Hindlimb muscle (tissue), 1 donor: ENCODE measurements around the gene AQP2. TPM values are rescaled to one million over a fixed set of nuclear protein-coding genes. Genes with fewer than 3 reads are reported as not detected.
A peak's percentile ranks its signal among the peaks of the same experiment; 100 is the strongest.

Experiments used
- DNase-seq: peaks from one replicate; pipeline ENCODE4 v3.0.0-alpha.2; 2013
- polyA plus RNA-seq: library from polyadenylated mRNA; unstranded; fragments of 120-200 nt; gene quantifications from one replicate; pipeline ENCODE4 v1.2.1, GENCODE V29; 2013; ENCODE audit not compliant: insufficient read length

AQP2 gene
- polyA plus RNA-seq, 1 donor: not detected

DNA sequence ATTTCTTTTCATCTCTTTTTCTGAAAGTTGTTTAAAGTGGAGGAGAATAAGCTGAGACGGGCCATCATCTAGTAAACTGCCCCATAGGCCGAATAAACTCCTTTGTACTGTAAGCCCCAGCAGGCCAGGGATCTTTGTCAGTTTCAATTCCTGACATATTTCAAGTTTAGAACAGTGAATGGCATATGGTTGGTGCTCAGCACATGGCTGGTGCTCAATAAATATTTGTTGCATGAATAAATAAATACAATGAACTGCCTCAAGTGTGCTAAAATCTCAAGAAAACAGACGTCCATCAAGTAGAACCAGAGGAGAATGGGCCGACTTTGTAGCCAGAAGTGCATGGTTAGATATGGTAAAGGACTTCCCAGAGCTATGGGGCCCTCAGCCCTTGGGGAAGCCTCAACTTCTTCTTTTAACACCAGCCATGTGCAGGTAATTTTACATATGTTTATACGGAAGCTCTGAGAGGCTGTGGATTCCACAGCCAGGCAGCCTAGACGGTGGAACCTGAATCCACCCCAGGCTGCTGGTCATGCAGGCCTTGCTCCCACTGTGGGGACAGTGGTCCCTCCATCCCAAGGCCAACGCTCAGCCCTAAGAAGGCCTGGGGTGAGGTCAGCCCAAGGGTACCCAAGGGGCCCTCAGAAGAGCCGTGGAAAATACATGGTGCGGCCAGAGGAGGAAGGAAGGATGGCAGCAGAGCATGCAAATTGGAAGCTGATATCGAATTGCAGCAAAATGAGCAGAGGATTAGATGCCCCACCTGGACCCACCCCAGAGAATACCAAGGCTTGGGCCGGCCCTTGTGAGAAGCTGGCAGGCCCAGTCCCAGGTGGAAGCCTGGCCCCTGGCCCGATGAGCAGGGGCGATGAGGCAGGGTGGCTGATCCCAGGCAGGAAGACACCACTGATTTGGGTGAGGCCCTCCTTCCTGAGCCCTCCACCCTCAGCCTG is 8.7 kb upstream of the AQP2 start:
- no peak for DNase-seq

DNA sequence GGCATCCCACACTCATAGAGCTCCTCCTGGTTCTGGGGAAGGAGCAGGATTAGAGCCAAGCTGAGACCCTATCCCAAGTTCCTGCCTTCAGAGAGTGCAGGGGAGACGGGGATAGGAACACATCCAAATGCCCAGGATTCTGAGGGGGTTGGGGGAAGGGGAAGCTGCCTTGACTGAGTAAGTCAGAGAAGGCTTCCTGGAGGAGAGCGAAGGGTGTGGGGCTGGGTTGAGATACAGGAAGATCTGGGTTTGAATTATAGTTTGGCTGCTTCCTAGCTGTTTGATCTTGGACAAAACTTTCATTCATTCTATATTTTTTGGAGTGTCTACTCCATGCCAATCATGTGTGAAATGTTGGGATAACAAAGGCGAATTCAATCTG is 8.0 kb upstream of the AQP2 start:
- no peak for DNase-seq

DNA sequence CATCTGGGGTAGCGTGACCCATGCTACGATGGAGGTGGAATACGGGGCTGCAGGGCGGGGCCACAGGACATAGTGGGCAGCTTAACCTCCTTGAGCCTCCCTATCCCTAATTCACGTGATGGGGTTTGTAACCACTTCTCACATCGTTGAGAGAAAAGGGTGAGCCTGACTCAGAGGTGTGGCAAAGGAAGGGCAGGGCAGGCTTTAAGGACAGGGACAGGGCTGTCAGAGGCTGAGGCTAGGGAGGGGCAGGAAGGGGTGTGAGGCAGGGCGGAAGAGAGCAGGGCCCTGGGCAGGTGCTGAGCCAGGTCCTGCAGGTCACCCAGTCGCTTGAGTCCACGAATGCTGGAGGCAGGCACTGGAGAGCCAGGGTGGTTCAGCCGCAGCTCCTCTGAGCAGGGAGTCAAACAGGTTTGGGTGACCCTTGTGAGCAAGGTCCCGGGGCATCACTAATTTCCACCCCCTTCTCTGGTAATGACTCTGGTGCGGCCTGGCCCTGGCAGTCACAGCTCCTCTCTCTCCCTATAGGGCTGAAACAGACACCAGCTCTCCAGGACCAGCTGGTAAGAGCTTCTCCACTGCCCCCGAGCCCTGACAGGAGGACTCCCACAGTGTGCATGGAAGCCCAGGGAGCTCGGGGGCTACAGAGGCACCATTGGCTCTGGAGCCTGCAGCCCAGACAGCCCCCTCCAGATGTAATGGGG is 7.5 kb upstream of the AQP2 start:
- no peak for DNase-seq

DNA sequence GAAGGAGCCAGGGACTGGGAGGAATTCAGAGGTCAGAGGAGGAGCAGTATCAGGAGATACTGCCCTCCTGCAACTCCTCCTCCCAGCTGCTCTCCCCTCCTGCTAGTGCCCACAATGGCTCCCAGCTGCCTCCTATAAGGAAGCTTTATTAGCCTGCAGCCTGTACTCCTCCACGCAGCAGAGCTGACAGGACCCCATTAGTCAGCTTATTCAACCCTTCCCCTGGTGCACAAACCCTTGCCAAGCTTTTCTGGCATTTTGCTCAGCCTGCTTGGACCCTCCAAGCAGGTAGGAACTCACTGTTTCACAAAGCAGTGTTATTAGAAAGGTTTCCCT is 6.9 kb upstream of the AQP2 start:
- no peak for DNase-seq

DNA sequence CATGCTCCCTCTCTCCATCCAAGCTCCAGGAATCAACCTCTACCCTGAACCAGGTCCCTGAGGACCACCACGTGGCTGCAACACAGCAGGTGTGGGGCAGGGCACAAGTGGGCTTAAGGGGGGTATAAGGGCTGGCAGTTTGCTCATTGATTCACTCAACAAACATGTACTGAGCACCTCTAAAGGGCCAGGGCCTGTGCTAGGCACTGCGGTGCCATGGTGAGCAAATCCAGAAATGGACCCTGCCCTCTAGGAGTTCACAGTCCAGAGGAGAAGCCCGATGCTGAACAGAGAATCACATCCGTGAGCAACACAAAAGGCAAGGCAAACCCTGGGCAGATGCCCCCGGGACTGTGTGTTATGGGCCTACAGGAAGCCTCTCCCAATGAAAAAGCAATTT is 6.5 kb upstream of the AQP2 start:
- no peak for DNase-seq

DNA sequence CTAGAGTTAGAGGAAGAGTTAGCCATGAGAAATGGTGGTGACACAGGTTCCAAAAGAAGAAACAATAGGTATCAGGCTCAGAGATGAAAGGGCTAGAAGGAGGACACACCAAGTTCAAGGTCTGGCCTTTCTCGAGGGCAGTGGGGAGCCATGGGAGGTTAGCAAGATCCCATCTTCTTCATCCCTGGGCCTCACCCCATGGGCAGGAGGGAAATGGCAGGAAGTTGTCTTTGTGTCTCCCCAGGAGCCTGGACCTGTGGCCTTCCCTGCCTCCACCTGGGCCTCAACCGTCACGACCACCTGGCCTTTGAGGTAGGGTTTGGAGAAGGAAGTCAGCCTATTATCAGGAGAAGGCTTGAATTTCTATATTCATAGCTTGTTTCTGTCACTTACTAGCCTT is 5.8 kb upstream of the AQP2 start:
- no peak for DNase-seq

DNA sequence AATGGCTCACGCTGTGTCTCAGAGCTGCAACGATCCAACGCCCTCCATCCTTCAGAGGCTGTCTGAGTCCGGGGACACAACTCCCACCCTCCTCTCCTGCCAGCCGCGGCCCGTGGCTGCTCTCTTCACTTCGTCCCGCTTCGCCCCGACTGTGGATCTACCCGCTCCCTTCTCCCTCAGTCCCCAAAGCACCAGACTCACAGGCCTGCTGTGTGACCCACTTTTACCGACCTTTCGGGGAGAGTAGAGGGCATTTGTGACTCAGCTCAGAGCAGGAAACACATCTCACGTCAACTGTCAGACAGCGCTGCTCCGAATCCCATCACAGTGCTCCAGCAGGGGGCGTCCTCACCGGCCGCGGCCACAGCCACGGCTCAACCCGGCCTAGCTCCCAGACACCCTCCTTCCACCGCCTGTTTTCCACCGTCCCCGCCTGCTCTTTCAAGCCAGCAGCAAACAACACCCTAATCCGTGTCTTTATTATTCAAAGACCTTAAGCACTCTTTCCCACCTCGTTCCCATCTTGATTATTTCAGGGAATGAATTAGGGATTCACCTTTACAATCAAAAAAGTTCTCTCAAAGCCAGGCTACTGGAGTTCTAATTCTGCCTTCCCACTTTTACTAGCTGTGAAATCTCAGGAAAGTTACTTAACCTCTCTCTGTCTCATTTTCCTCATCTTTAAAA is 5.0 kb upstream of the AQP2 start:
- DNase-seq: peak; percentile 81

DNA sequence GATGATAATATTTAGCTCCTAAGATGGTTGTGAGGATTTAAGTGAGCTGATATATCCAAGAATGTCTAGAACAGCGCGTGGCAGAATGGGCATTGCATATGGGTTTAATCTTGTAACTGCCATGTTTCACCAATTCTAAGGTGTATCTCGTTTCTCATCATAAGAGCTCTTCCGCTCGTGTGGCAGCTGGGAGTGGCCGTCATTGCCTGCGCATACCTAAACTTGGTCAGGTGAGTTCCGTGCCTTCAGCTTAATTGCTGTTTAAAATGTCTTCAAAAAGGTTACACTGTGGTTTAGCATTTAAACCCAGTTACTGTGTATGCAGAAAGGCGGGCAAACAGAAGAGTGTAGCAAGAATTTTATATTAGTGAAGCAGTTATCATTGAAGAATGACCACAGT is 4.5 kb upstream of the AQP2 start:
- no peak for DNase-seq

DNA sequence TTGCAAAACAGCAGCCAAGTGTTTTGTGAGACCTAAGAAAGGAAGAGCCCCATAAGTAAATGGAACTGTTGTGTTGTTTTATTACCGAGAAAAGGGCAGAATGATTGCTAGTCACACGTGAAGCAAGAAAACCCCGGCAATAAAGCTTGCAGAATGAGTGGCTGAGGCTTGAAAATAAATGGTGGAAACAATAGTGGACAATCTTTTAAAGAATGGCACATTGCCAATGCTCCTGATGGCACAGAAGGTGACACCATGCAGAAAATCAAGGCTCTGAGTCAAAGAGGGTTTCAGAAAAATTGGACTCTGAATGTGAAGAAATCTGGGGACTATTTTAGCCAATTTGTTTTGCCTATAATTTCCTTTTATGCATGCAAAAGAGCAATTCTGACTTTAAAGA is 4.0 kb upstream of the AQP2 start:
- DNase-seq: no peak

DNA sequence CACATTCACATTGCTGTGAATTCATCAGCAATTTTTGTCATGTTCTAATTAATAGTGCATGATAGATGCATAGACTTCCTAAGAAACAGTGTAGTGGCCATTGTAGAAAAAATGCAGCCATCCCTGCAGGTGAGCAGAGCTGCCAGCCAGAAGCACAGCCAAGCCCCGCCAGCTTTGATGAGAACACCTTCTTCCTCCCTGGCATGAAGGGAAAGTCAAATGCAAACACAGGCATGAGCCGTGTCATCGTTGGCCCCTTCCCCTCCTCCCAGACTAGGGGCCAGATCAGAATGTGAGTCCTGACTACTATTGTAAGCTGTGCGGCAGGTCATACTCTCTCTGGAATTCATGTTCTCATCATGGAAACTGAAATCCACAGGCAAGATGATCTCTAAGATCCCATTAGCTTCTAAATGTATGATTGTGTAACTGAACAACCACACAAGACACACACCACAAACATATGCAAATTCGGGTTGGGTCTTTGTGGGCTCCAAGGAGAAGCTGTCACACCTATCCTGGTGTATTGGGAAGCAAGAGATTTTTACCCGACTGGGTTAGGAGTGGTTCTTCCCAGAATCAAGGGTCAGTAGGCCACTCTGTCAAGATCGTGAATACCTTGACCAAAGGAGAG is 2.8 kb upstream of the AQP2 start:
- DNase-seq: no peak

DNA sequence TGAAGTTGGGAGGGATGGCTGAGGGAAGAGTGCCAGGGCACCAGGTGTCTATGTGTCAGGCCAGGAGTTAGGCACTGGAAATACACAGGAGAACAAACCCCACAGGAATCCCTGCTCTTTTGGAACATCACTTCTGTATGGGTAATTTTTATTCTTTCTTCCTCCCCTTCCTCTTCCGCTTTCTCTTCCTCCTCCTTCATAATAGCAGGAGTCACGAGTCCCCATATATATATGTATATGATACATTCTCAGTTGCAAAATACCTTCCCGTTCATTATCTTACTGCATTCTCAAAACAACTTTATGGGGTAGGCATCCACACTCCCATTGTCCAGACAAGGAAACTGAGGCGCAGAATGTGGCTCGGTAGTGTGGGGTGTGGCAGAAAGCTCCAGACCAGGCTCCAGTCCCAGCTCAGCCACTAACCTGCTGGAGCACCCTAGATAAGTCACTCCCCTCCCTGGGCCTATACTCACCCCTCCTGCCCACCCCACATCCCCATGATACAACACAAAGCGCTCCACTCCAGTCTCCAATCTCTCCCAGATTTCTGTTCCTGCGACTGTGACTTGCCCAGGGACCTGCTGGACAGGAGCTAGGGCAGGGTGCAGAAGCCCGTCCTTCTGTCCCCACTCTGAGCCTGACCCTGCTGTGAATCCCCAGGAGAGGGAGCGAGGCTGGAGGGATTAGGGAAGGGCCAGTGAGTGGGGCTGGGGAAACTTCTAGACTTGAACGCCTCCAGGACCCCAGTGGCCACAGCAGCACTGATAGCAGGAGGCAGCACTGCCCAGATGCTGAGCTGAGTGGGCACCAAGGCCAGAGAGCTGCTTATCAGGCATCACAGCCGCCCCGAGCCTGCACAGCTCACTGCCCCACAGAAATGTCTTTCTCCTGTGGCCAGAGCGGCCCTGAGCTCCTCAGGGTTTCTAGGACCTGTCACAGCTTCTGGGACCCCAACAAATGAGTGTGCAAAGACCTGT is 1.4 kb upstream of the AQP2 start:
- no peak for DNase-seq

DNA sequence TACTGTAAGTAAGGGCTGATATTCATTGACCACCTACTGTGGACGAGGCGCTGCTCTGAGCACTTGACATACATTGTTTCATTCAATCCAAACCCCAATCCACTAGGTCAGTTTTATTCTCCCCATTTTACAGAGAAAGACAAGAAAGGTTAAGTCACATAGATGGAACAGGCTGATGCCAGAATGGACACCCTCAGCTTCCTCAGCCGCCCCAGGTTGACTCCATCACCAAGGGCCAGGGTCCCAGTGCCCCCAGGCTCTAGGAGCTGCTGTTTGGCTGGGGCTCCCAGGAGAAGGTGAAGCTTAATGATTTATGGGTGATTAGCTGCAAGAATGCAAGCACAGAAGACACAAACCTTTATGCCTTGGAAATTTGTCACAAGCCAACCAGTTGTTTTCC is 671 bp upstream of the AQP2 start:
- no peak for DNase-seq

DNA sequence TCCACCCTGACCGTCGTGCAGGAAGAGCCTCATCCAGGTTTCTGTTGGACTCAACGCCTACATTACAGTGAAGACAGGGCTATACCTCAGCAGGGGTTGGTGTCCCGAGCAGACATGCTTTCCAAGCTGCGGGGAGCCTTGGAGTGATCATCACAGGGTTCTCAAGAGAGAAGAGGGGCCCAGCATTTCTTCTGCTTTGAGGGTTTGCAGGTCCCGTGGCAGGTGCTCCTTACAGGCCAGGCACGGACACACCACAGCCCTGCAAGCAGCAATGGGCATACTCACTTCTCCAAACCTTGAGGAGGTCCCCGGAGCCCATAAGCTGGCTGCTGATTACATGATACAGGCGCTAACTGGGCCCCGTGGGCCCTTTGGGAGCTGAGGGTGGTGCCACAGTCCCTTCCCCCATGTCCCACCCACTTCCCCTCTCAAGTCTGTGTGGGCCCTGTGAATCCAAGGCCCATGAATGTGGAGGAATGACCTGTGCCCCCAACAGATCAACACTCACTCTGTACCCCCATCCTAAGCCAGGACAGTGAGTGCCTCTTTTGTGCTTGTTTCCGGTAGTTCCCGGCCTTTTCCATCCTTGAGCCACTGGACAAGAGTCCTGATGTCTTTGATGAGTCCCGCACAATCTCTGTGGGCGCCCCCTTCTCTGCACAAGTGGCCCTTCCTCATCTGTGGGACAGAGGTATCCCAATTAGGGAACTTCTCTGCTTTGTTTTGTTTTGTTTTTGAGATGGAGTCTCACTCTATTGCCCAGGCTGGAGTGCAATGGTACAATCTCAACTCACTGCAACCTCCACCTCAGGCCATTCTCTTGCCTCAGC is 1.1 kb downstream of the AQP2 start:
- no peak for DNase-seq

DNA sequence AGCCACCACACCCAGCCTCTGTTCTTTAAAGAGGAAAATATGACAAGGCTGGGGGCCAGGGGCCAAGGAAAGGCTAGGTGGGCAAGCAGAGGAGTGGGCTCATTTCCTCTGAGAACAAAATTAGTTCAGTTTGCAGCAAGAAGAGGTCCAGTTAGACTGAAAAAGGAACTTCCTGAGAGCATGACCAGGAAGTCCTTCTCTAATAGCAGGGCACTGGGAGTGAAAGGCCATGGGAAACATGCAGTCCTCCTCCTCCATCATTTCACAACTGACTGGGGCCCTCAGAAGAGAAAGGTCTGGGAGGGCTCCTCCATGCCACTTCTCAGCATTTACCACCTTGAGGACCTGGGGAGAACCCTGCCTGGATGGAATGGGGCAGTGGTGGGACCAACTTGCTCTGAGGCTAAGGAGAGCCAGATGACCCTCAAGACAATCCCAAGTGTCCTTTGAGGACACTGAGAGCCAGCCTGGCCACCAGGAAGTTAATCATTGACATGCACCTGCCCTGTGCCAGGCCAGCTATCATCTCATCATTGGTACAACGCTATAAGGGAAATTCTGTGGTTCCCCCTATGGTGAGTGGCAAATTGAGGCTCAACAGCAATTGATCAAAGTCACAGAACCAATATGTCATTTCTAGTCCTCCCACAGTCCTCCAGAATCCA is 2.0 kb downstream of the AQP2 start:
- no peak for DNase-seq

DNA sequence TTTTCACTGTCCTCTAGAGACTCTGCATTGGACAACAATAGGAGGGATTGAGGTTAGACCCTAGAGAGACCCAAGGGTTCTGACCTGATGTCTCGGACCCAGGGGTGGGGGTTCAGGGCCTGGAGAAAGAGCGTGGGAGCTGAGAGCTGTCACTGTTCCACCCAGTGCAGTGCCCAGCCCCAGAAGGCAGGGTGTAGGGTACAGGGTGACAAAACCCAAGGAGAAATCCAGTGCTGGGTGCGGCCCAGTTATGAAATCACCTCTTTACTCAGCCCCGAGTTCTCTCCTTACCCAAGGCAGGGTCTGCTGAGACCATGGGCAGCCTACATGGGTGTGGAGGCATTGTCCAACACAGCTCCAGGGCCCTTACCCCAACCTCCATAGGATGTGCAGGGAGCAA is 2.6 kb downstream of the AQP2 start:
- DNase-seq: no peak

DNA sequence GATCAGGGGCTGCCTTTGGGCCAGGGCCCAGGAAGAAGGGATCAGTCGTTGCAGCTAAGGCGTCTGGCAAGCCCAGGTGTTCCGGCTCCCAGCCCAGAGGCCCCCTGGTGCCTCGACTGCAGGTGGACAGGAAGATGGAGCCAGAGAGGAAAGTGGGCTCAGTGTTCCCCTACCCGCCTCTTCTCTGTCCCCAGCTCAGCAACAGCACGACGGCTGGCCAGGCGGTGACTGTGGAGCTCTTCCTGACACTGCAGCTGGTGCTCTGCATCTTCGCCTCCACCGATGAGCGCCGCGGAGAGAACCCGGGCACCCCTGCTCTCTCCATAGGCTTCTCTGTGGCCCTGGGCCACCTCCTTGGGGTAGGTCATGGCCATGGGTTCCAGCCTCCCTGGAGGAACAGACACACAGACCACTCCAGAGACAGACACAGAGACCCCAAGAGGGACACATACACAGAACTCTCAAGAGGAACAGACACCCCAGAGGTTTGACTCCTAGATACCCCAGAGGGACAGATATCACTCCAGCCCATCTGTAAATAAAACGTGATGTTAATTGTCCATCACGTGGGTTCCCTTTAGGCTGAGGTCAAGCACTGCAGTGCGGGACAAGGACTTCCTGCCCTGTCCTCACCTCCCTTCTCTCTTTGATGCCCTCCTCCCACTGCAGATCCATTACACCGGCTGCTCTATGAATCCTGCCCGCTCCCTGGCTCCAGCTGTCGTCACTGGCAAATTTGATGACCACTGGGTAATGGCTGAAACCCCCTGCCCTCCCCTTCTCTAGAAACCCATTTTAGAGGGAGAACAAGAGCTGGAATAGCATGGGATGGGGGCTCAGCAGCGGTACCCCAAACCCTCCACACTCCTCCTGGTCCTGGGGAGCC is 3.7 kb downstream of the AQP2 start:
- DNase-seq: no peak

DNA sequence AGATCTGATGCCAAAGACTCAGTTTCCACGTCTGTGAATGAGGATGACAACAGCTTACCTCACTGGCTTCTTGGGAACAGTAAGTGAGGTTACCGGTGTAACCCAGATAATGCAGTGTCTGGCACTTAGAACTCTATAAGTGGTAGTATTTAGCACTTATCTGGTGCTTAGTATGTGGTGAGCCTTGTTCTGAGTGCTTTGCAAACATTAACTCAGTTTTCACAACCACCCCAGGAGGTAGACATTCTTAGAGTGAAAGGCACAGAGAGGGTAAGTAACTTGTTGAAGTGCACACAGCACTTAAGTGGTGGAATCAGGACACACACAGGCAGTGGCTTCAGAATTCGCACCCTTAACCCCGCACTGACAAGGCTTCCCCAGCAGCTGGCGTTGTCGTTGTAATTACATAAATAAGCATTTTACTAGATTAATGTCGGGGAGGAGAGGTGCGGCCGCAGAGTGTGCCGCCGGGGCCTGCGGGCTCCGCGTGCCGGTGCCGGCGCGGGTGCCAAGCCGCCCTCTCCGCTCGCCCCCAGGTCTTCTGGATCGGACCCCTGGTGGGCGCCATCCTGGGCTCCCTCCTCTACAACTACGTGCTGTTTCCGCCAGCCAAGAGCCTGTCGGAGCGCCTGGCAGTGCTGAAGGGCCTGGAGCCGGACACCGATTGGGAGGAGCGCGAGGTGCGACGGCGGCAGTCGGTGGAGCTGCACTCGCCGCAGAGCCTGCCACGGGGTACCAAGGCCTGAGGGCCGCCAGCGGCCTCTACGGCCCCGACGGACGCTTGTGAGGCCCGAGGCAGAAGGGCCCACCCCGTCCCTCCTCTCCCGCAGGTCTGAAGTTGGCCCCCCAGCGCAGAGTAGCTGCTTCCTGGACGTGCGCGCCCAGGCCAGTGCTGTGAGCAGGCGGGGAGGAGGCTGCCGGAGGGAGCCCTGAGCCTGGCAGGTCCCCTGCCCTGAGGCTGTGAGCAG is 4.6 kb downstream of the AQP2 start:
- DNase-seq: no peak
